Measurements from ENCODE around the gene NHSL2. TPM values are rescaled to one million over a fixed set of nuclear protein-coding genes. Genes with fewer than 3 reads are reported as not detected.

Gene NHSL2
- total RNA-seq, 1 donor from 2014 or later = not detected

GRCh38 chrX:71917621-71918343 is 7.1 kb downstream of the NHSL2 start:
- peaks cover under 1% of the 10 kb centered on the region for H3K27me3 ChIP-seq (ENCODE audit: control insufficient read depth, insufficient read depth, low read length)
- no peak for TF ChIP-seq CTCF (IDR thresholded peaks at IDR 0.05; ENCODE audit: insufficient read depth, low read length, severe bottlenecking)
- FAIRE-seq (peak; percentile 68), DNase-seq (ENCODE audit: low read depth) (peak; percentile 60)
- H3K36me3 ChIP-seq (ENCODE audit: control insufficient read depth, insufficient read depth, low read length) = no peaks in the 10 kb centered on the region
- no peak overlapping the region for H3K4me3 ChIP-seq (ENCODE audit: low read depth, low read length)

GRCh38 chrX:71919431-71919830 is 8.8 kb downstream of the NHSL2 start:
- H3K36me3 ChIP-seq (ENCODE audit: control insufficient read depth, insufficient read depth, low read length) = no peaks in the 10 kb centered on the region
- FAIRE-seq (peak; percentile 75), DNase-seq (ENCODE audit: low read depth) (no peak)
- no peak for TF ChIP-seq CTCF (IDR thresholded peaks at IDR 0.05; ENCODE audit: insufficient read depth, low read length, severe bottlenecking)
- H3K27me3 ChIP-seq (ENCODE audit: control insufficient read depth, insufficient read depth, low read length) = no peaks in the 10 kb centered on the region
- H3K4me3 ChIP-seq (ENCODE audit: low read depth, low read length) = no peak overlapping the region

- no peak for FAIRE-seq
- no peak for TF ChIP-seq CTCF (IDR thresholded peaks at IDR 0.05; ENCODE audit: insufficient read depth, low read length, severe bottlenecking)
Measured at GRCh38 chrX:71919886-71920285, 9.2 kb downstream of the NHSL2 start.

GRCh38 chrX:71922686-71923085 is 12.0 kb downstream of the NHSL2 start:
- Histone ChIP-seq H3K36me3 (ENCODE audit: control insufficient read depth, insufficient read depth, low read length) (no peaks in the 10 kb centered on the region), H3K27me3 (ENCODE audit: control insufficient read depth, insufficient read depth, low read length) (no peaks in the 10 kb centered on the region), H3K4me3 (ENCODE audit: low read depth, low read length) (no peak overlapping the region)
- TF ChIP-seq CTCF (IDR thresholded peaks at IDR 0.05; ENCODE audit: insufficient read depth, low read length, severe bottlenecking) = no peak
- DNase-seq (ENCODE audit: low read depth) (no peak), FAIRE-seq (no peak)

More at GRCh38 chrX:71919886-71920285, 9.2 kb downstream of the NHSL2 start:
- Histone ChIP-seq H3K27me3 (ENCODE audit: control insufficient read depth, insufficient read depth, low read length) (no peaks in the 10 kb centered on the region), H3K36me3 (ENCODE audit: control insufficient read depth, insufficient read depth, low read length) (no peaks in the 10 kb centered on the region), H3K4me3 (ENCODE audit: low read depth, low read length) (no peak overlapping the region)
- DNase-seq (ENCODE audit: low read depth) = no peak

- no peak overlapping the region for H3K4me3 ChIP-seq (ENCODE audit: low read depth, low read length)
- DNase-seq (ENCODE audit: low read depth) (no peak), FAIRE-seq (no peak)
- no peaks in the 10 kb centered on the region for H3K36me3 ChIP-seq (ENCODE audit: control insufficient read depth, insufficient read depth, low read length)
- no peaks in the 10 kb centered on the region for H3K27me3 ChIP-seq (ENCODE audit: control insufficient read depth, insufficient read depth, low read length)
- no peak for TF ChIP-seq CTCF (IDR thresholded peaks at IDR 0.05; ENCODE audit: insufficient read depth, low read length, severe bottlenecking)
Measured at GRCh38 chrX:71923516-71923915, 12.9 kb downstream of the NHSL2 start.

- FAIRE-seq (no peak), DNase-seq (ENCODE audit: low read depth) (no peak)
- H3K4me3 ChIP-seq (ENCODE audit: low read depth, low read length) = no peak overlapping the region
- H3K27me3 ChIP-seq (ENCODE audit: control insufficient read depth, insufficient read depth, low read length) = no peaks in the 10 kb centered on the region
- no peak for TF ChIP-seq CTCF (IDR thresholded peaks at IDR 0.05; ENCODE audit: insufficient read depth, low read length, severe bottlenecking)
- H3K36me3 ChIP-seq (ENCODE audit: control insufficient read depth, insufficient read depth, low read length) = no peaks in the 10 kb centered on the region
Measured at GRCh38 chrX:71927040-71927439, 16.4 kb downstream of the NHSL2 start.
